ENCODE results near the gene UBE2Q1. TPM values are rescaled to one million over a fixed set of nuclear protein-coding genes. Genes with fewer than 3 reads are reported as not detected.

The UBE2Q1 gene
- total RNA-seq, 4 donors from 2014 or later: 21.8 to 159 (median 30.6) TPM

- peaks cover 0 to 8% (median 3%) of the 10 kb centered on the region in 4 donors for H3K4me1 ChIP-seq
- H3K27me3 ChIP-seq: no peaks in the 10 kb centered on the region
- no peak overlapping the region for H3K27ac ChIP-seq
- DNase-seq: no peak
- H3K9me3 ChIP-seq: no peaks in the 10 kb centered on the region
- TF ChIP-seq CTCF (IDR thresholded peaks at IDR 0.05) (no peak), POLR2A (IDR thresholded peaks at IDR 0.05) (no peak)
- H3K36me3 ChIP-seq: no peaks in the 10 kb centered on the region
- H3K4me3 ChIP-seq: no peak overlapping the region
These were observed 7.4 kb upstream of the UBE2Q1 start for GRCh38 chr1:154565876-154566275.

- peak overlapping the region; percentile 76 to 99 (median 98) for H3K4me3 ChIP-seq
- no peaks in the 10 kb centered on the region for H3K27me3 ChIP-seq
- H3K27ac ChIP-seq: peak overlapping the region; percentile 79 to 97 (median 92)
- peak; percentile 79 to 92 (median 81) for DNase-seq
- H3K9me3 ChIP-seq: no peaks in the 10 kb centered on the region
- TF ChIP-seq CTCF (IDR thresholded peaks at IDR 0.05) (peak; percentile 90 to 97 (median 92)), POLR2A (IDR thresholded peaks at IDR 0.05) (peak in 1 of 2 donors; percentile 9)
- H3K36me3 ChIP-seq: peaks cover 0 to 14% (median 0%) of the 10 kb centered on the region in 3 donors
- peaks cover 4 to 29% (median 14%) of the 10 kb centered on the region in 4 donors for H3K4me1 ChIP-seq
These were observed 1.1 kb upstream of the UBE2Q1 start for GRCh38 chr1:154559466-154560044.

DNA sequence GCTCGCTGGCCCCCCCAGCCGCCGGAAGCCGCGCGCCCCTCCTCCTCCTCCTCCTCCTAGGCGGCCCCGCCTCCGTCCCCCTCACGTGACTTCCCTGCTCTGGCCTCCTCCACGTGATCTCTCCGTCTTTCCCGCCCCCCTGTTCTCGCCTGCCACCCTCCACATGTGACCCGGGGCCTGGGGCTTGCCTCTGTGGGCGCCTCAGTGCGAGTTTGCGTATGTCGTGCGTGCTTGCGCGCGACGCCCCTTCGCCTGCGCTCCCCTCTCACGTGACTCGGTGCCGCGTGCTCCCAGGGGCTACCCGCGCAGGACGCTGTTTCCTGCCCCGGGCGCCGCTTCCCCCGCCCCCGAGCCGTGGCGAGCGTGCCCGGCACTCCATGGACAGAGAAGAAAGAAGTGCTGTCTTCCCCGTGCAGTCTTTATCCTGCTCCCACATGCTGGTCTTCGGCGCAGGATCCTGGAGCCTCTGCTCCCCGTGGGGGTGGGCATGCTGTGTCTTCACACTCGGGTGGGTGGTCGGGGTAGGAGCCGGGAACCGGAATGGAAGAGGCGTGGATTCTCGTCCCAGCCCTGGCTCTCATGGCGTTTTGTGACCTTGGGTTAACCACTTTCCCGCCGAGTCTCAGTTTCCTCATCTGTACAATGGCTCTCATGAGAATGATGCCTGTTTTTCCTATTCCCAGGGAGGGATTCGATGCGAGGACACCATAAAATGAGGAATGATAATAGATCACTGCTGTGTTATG is 431 bp upstream of the UBE2Q1 start:
- peaks cover 4 to 29% (median 14%) of the 10 kb centered on the region in 4 donors for H3K4me1 ChIP-seq
- TF ChIP-seq CTCF (IDR thresholded peaks at IDR 0.05) (peak in 1 of 6 experiments; percentile 16), POLR2A (IDR thresholded peaks at IDR 0.05) (no peak)
- H3K4me3 ChIP-seq: peak overlapping the region; percentile 76 to 99 (median 98)

GRCh38 chr1:154557248-154557938 is 1.1 kb downstream of the UBE2Q1 start:
- peaks cover 4 to 33% (median 14%) of the 10 kb centered on the region in 4 donors for H3K4me1 ChIP-seq
- DNase-seq: no peak
- H3K36me3 ChIP-seq: peaks cover 0 to 36% (median 0%) of the 10 kb centered on the region in 3 donors
- H3K27me3 ChIP-seq: no peaks in the 10 kb centered on the region
- no peaks in the 10 kb centered on the region for H3K9me3 ChIP-seq
- peak overlapping the region; percentile 76 to 99 (median 98) for H3K4me3 ChIP-seq
- peak overlapping the region; percentile 79 to 97 (median 92) for H3K27ac ChIP-seq
- TF ChIP-seq CTCF (IDR thresholded peaks at IDR 0.05) (no peak), POLR2A (IDR thresholded peaks at IDR 0.05) (no peak)

More for the DNA sequence above, 431 bp upstream of the UBE2Q1 start:
- peak; percentile 99 to 100 (median 100) for DNase-seq
- H3K27me3 ChIP-seq: no peaks in the 10 kb centered on the region
- peaks cover 0 to 21% (median 0%) of the 10 kb centered on the region in 3 donors for H3K36me3 ChIP-seq
- no peaks in the 10 kb centered on the region for H3K9me3 ChIP-seq
- peak overlapping the region; percentile 79 to 97 (median 92) for H3K27ac ChIP-seq

DNA sequence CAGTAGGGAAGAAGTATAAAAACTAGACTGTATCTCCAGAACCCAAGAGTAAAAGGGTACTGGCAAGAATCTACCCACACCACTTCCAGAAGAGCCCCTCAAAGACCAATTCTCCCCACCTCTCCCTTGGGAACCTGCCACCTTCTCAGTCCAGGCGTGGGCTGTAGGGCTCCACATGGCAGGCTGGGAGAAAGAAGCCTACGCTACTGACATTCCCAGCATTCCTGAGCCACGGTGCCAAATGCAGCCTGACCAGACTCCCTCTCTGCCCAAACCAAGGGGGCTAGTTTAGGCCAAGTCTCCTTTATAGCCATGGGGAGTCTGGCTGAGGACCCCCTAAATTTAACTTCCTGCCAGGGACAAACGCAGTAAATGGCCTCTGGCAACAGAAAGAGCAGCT is 2.0 kb downstream of the UBE2Q1 start:
- Histone ChIP-seq H3K9me3 (no peaks in the 10 kb centered on the region), H3K4me1 (peaks cover 4 to 41% (median 14%) of the 10 kb centered on the region in 4 donors), H3K4me3 (peak overlapping the region in 2 of 4 donors; percentile 99), H3K27ac (peak overlapping the region in 1 of 4 donors; percentile 88), H3K36me3 (peaks cover 0 to 46% (median 0%) of the 10 kb centered on the region in 3 donors), H3K27me3 (no peaks in the 10 kb centered on the region)
- TF ChIP-seq CTCF (IDR thresholded peaks at IDR 0.05): no peak
- no peak for TF ChIP-seq POLR2A (IDR thresholded peaks at IDR 0.05)
- DNase-seq: no peak
